HFFc6 (cell line): ENCODE measurements around the gene ZDHHC1. TPM values are rescaled to one million over a fixed set of nuclear protein-coding genes. Genes with fewer than 3 reads are reported as not detected.
"Not testable (repeated sequence)": the region's sequence is repeated elsewhere in the genome, so short reads cannot be mapped to it uniquely, and the experiment has no call there.

Source experiments
- DNase-seq: peaks from one replicate; pipeline ENCODE4 v3.0.0-alpha.2; 2018
- H3K27ac Mint-ChIP-seq: 2 replicates; pipeline ENCODE4 v1.8.0; 2020; ENCODE audit warnings: mild to moderate bottlenecking, mixed read lengths
- H3K27me3 Mint-ChIP-seq: 2 replicates; pipeline ENCODE4 v1.8.0; 2021; ENCODE audit warnings: mild to moderate bottlenecking, moderate library complexity, mixed read lengths; ENCODE audit not compliant: insufficient read depth
- H3K36me3 Mint-ChIP-seq: 2 replicates; pipeline ENCODE4 v1.8.0; 2021; ENCODE audit warnings: low read depth, mixed read lengths
- H3K4me1 Mint-ChIP-seq: 2 replicates; pipeline ENCODE4 v1.8.0; 2020; ENCODE audit warnings: low read depth, mixed read lengths
- H3K4me3 Mint-ChIP-seq: 2 replicates; pipeline ENCODE4 v1.8.0; 2020; ENCODE audit warnings: mild to moderate bottlenecking, moderate library complexity, mixed read lengths
- H3K9me3 Mint-ChIP-seq: 2 replicates; pipeline ENCODE4 v1.8.0; 2020; ENCODE audit warnings: mild to moderate bottlenecking, mixed read lengths
- CTCF ChIP-seq: fragments of 200-600 bp; sonication (generic); IDR thresholded peaks from 2 replicates; pipeline ENCODE4 v1.5.0; 2021; ENCODE audit warnings: antibody characterized with exemption, mild to moderate bottlenecking
- total RNA-seq, 6 experiments: library from RNA; stranded (reverse); fragmentation: NEBNext Ultra II Directional; extraction: Animal tissue kit (Norgen Biotek cat#: 25700); gene quantifications; 2 replicates in 1 of 6; 3 replicates in 5 of 6; pipeline ENCODE4 v1.2.3, GENCODE V29; 2021

The ZDHHC1 gene
- total RNA-seq, 6 experiments from 2014 or later = 2.1 to 5.4 (median 2.8) TPM

GRCh38 chr16:67372664-67373063 lies 43.6 kb downstream of the ZDHHC1 start:
- no peak overlapping the region for H3K4me3 Mint-ChIP-seq
- H3K27ac Mint-ChIP-seq = no peak overlapping the region

DNA sequence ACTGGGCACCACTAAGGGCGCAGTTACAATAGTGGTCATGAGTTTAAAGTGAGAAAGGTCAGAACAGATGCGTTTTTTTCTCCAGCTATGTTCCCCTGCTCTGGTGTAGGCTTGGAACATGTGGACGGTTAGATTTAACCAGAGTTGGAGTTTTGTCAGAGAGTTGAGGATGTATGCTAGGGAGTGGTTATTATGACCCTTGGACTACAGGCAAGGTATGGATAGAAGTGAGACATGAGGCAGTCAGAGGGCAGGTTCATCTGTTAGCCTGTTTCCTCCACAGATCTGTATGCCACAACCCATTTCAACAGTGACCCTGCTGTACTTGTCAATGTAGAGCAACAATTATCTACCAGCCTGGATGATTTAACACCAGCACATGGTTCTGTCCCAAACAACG lies 45.6 kb downstream of the ZDHHC1 start:
- no peak overlapping the region for H3K27ac Mint-ChIP-seq
- no peak for DNase-seq
- no peak overlapping the region for H3K4me3 Mint-ChIP-seq
- H3K9me3 Mint-ChIP-seq = no peaks in the 10 kb centered on the region
- no peaks in the 10 kb centered on the region for H3K36me3 Mint-ChIP-seq
- H3K4me1 Mint-ChIP-seq = peaks cover 6% of the 10 kb centered on the region; the same call in 1 of the 2 replicates
- no peak for TF ChIP-seq CTCF
- H3K27me3 Mint-ChIP-seq = peaks cover 8% of the 10 kb centered on the region

More at GRCh38 chr16:67372664-67373063, 43.6 kb downstream of the ZDHHC1 start:
- TF ChIP-seq CTCF = peak; percentile 73
- Mint-ChIP-seq H3K36me3 (no peaks in the 10 kb centered on the region), H3K9me3 (no peaks in the 10 kb centered on the region), H3K27me3 (peaks cover 15% of the 10 kb centered on the region), H3K4me1 (peaks cover 6% of the 10 kb centered on the region; the same call in 1 of the 2 replicates)
- peak; percentile 19 for DNase-seq

DNA sequence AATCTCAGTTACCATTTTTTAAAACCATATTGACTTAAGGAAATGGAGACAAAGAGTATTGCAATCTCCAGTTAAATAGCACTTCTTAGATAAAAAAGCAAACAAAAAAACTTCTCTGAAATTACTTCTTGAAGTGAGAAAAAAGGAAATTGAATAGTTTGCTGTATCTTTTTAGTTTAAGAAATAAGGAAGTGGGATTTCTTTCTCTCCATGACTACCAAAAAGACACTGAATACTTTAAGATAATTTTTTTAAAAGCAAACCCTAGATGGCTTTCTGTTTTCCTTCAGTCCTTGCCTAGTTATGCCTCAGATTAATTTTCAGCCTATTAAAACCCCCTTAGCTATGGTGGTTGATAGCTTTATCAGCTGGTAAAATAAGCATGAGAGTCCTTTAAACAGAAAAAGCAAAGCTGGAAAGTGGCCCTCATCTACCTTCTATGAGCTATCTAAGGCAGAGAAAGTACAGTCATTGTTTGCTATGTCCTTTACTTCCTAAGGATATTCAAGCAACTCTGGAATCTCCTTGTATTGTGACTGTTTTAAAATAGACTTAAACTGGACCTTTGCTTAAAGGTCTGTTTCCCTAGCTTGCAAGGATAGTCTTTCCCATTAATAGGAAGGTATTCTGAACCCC lies 51.6 kb downstream of the ZDHHC1 start:
- Mint-ChIP-seq H3K27ac (no peak overlapping the region), H3K27me3 (peaks cover 13% of the 10 kb centered on the region), H3K9me3 (no peaks in the 10 kb centered on the region), H3K36me3 (no peaks in the 10 kb centered on the region), H3K4me1 (no peaks in the 10 kb centered on the region), H3K4me3 (no peak overlapping the region)
- DNase-seq = no peak
- TF ChIP-seq CTCF = no peak

GRCh38 chr16:67361038-67361437 lies 55.2 kb downstream of the ZDHHC1 start:
- no peak for TF ChIP-seq CTCF
- Mint-ChIP-seq H3K4me3 (no peak overlapping the region), H3K36me3 (no peaks in the 10 kb centered on the region), H3K4me1 (no peaks in the 10 kb centered on the region), H3K9me3 (no peaks in the 10 kb centered on the region), H3K27me3 (peaks cover 18% of the 10 kb centered on the region), H3K27ac (no peak overlapping the region)
- DNase-seq = no peak

GRCh38 chr16:67359540-67360269 lies 56.6 kb downstream of the ZDHHC1 start:
- not testable (repeated sequence) for H3K36me3 Mint-ChIP-seq, H3K27ac Mint-ChIP-seq, H3K9me3 Mint-ChIP-seq, H3K4me1 Mint-ChIP-seq, H3K4me3 Mint-ChIP-seq, DNase-seq
- peaks cover 18% of the 10 kb centered on the region for H3K27me3 Mint-ChIP-seq

- Mint-ChIP-seq H3K27me3 (peaks cover 24% of the 10 kb centered on the region), H3K4me1 (no peaks in the 10 kb centered on the region), H3K4me3 (no peak overlapping the region), H3K36me3 (no peaks in the 10 kb centered on the region), H3K9me3 (no peaks in the 10 kb centered on the region), H3K27ac (no peak overlapping the region)
- no peak for TF ChIP-seq CTCF
- DNase-seq = no peak
Measured at GRCh38 chr16:67357561-67357960, 58.7 kb downstream of the ZDHHC1 start.
